Measurements from ENCODE around the gene ZNF613.

GRCh38 chr19:51921949-51922348 lies 5.3 kb upstream of the ZNF613 start:
- TF ChIP-seq, protein P1, sequence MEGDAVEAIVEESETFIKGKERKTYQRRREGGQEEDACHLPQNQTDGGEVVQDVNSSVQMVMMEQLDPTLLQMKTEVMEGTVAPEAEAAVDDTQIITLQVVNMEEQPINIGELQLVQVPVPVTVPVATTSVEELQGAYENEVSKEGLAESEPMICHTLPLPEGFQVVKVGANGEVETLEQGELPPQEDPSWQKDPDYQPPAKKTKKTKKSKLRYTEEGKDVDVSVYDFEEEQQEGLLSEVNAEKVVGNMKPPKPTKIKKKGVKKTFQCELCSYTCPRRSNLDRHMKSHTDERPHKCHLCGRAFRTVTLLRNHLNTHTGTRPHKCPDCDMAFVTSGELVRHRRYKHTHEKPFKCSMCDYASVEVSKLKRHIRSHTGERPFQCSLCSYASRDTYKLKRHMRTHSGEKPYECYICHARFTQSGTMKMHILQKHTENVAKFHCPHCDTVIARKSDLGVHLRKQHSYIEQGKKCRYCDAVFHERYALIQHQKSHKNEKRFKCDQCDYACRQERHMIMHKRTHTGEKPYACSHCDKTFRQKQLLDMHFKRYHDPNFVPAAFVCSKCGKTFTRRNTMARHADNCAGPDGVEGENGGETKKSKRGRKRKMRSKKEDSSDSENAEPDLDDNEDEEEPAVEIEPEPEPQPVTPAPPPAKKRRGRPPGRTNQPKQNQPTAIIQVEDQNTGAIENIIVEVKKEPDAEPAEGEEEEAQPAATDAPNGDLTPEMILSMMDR (IDR thresholded peaks at IDR 0.05) = no peak
- TF ChIP-seq POLR2A (IDR thresholded peaks at IDR 0.05) = no peak
- no peak for TF ChIP-seq POLR2AphosphoS5 (IDR thresholded peaks at IDR 0.05)
- TF ChIP-seq EP300 (IDR thresholded peaks at IDR 0.05; ENCODE audit: low read depth) = no peak
